SJSA1 (cell line): ENCODE measurements around the gene RNF133. TPM values are rescaled to one million over a fixed set of nuclear protein-coding genes. Genes with fewer than 3 reads are reported as not detected.

Experiments
- DNase-seq, 2 experiments: peaks; one replicate each; pipeline ENCODE4 v3.0.0-alpha.2; 2015 to 2020; ENCODE audit warnings: low spot score in 2 of 2, low read depth in 1 of 2
- H3K27ac ChIP-seq: fragments of 250-450 bp; sonication (Bioruptor Pico); 2 replicates; pipeline ENCODE4 v1.5.1; 2020; ENCODE audit warnings: mild to moderate bottlenecking, moderate library complexity
- H3K27me3 ChIP-seq: fragments of 250-450 bp; sonication (Bioruptor Pico); replicated peaks from 2 replicates; pipeline ENCODE4 v1.5.1; 2020; ENCODE audit warnings: mild to moderate bottlenecking, moderate library complexity
- H3K36me3 ChIP-seq: fragments of 250-450 bp; sonication (Bioruptor Pico); 2 replicates; pipeline ENCODE4 v1.5.1; 2020; ENCODE audit warnings: mild to moderate bottlenecking
- H3K4me1 ChIP-seq: fragments of 250-450 bp; sonication (Bioruptor Pico); replicated peaks from 2 replicates; pipeline ENCODE4 v1.6.1; 2021; ENCODE audit warnings: mild to moderate bottlenecking
- H3K4me3 ChIP-seq: fragments of 250-450 bp; sonication (Bioruptor Pico); 2 replicates; pipeline ENCODE4 v1.5.1; 2020; ENCODE audit warnings: mild to moderate bottlenecking
- H3K9me3 ChIP-seq: fragments of 250-450 bp; sonication (Bioruptor Pico); replicated peaks from 2 replicates; pipeline ENCODE4 v1.5.1; 2020; ENCODE audit warnings: mild to moderate bottlenecking
- total RNA-seq: library from RNA; depleted of rRNA; stranded (reverse); fragments of >200 nt; shearing (Covaris generic); gene quantifications from 2 replicates; pipeline ENCODE4 v1.2.3, GENCODE V29; 2014; rRNA removed

The RNF133 gene
- 0.63 and 1.1 TPM in 2 replicates for total RNA-seq

DNA sequence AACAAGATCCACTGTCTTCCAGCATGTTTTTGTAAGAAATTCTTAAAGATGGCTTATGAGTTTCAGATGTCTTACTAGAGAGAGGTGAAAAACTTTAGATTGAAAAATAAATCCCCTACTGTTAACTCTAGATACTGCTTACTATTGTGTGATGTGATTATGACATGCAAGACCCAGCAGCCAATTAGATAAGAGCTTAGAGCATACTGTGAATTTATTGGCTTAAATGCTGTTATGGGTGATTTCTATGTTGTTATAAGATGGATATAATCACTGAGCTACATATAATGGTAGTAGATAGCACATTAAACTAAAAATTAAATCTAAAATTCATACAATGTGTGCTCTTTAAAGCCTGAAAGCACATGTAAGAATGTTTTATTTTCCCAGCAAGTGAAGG, at the start of gene RNF133:
TSS of gene RNF133 (minus strand) at position 101 of the 400 bp plus-strand sequence. CDS start 199 bp downstream, outside the sequence.
- no peaks in the 10 kb centered on the region for H3K4me1 ChIP-seq

GRCh38 chr7:122748195-122748594, 49.3 kb upstream of the RNF133 start:
- H3K4me3 ChIP-seq, result no peak overlapping the region
- H3K36me3 ChIP-seq, result no peaks in the 10 kb centered on the region
- H3K27ac ChIP-seq, result no peak overlapping the region
- H3K4me1 ChIP-seq, result no peaks in the 10 kb centered on the region
- DNase-seq, result no peak
- no peaks in the 10 kb centered on the region for H3K9me3 ChIP-seq
- no peaks in the 10 kb centered on the region for H3K27me3 ChIP-seq

More for the DNA sequence above, at the start of gene RNF133:
- Histone ChIP-seq H3K4me3 (no peak within 1 kb of the TSS), H3K27me3 (no peaks in the 10 kb centered on the region), H3K36me3 (no peaks in the 10 kb centered on the region), H3K27ac (no peak within 1 kb of the TSS), H3K9me3 (no peaks in the 10 kb centered on the region)
- DNase-seq, result no peak

GRCh38 chr7:122746948-122747347, 48.0 kb upstream of the RNF133 start:
- H3K36me3 ChIP-seq, result no peaks in the 10 kb centered on the region
- no peaks in the 10 kb centered on the region for H3K27me3 ChIP-seq
- no peak for DNase-seq
- no peaks in the 10 kb centered on the region for H3K4me1 ChIP-seq
- H3K27ac ChIP-seq, result no peak overlapping the region
- no peak overlapping the region for H3K4me3 ChIP-seq
- H3K9me3 ChIP-seq, result no peaks in the 10 kb centered on the region

- no peaks in the 10 kb centered on the region for H3K4me1 ChIP-seq
These were observed 44.3 kb upstream of the RNF133 start for GRCh38 chr7:122743211-122743610.

GRCh38 chr7:122738947-122739346, 40.0 kb upstream of the RNF133 start:
- H3K9me3 ChIP-seq, result no peaks in the 10 kb centered on the region
- peaks cover 3% of the 10 kb centered on the region; the same call in 1 of the 2 replicates for H3K27me3 ChIP-seq
- no peaks in the 10 kb centered on the region for H3K36me3 ChIP-seq
- H3K27ac ChIP-seq, result no peak overlapping the region
- no peak overlapping the region for H3K4me3 ChIP-seq
- H3K4me1 ChIP-seq, result no peaks in the 10 kb centered on the region
- no peak for DNase-seq

More at GRCh38 chr7:122743211-122743610, 44.3 kb upstream of the RNF133 start:
- DNase-seq, result no peak
- no peaks in the 10 kb centered on the region for H3K9me3 ChIP-seq
- no peak overlapping the region for H3K4me3 ChIP-seq
- peaks cover 3% of the 10 kb centered on the region; the same call in 1 of the 2 replicates for H3K27me3 ChIP-seq
- H3K27ac ChIP-seq, result no peak overlapping the region
- no peaks in the 10 kb centered on the region for H3K36me3 ChIP-seq

- no peak overlapping the region for H3K4me3 ChIP-seq
- peaks cover 3% of the 10 kb centered on the region; the same call in 1 of the 2 replicates for H3K27me3 ChIP-seq
- no peak for DNase-seq
- H3K4me1 ChIP-seq, result no peaks in the 10 kb centered on the region
- H3K9me3 ChIP-seq, result no peaks in the 10 kb centered on the region
- H3K27ac ChIP-seq, result no peak overlapping the region
- no peaks in the 10 kb centered on the region for H3K36me3 ChIP-seq
These were observed 37.3 kb upstream of the RNF133 start for GRCh38 chr7:122736183-122736582.

- H3K27ac ChIP-seq, result no peak overlapping the region
- no peaks in the 10 kb centered on the region for H3K27me3 ChIP-seq
- no peaks in the 10 kb centered on the region for H3K9me3 ChIP-seq
These were observed 28.8 kb upstream of the RNF133 start for GRCh38 chr7:122727759-122728158.

DNA sequence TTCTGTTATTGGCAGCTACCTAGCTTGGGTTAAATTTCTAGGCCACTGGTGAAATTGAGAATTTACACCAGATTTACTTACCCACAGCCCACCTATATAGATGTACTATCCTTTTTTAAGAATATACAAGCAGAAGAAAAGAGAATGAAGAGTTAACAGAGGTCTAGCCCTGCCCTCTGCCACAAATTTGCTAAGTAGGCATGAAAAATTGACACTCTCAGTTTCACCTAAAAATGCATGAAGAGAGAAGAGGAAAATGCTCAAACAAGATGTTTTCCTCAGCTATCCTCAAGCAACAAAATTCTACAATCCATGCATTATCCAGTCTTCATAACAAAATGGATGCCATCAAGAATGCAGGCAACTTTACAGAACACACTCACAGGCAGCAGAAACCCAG, 28.4 kb upstream of the RNF133 start:
- H3K27me3 ChIP-seq, result no peaks in the 10 kb centered on the region
- H3K36me3 ChIP-seq, result no peaks in the 10 kb centered on the region
- DNase-seq, result no peak
- H3K9me3 ChIP-seq, result no peaks in the 10 kb centered on the region
- H3K4me1 ChIP-seq, result no peaks in the 10 kb centered on the region
- no peak overlapping the region for H3K27ac ChIP-seq
- H3K4me3 ChIP-seq, result no peak overlapping the region

More at GRCh38 chr7:122727759-122728158, 28.8 kb upstream of the RNF133 start:
- Histone ChIP-seq H3K4me1 (no peaks in the 10 kb centered on the region), H3K4me3 (no peak overlapping the region), H3K36me3 (no peaks in the 10 kb centered on the region)
- DNase-seq, result no peak

DNA sequence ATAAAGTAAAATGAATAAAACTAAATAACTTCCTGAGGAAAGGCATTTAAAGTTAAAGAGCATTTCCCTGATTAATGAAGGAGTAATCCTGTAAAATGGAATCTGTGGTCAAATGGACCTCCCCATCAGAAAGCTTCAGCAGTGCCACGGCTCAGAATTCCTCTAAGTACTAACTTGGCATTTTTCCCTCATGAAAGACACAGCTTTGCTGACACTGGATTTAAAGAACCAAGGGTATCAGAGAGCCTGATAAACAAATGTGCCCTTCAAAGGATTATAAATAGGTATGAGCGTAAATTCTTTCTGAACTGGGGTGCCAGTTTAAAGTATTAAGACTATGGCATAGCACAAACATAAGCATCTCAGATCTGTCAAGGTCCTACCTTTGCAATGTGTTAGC, 28.0 kb upstream of the RNF133 start:
- H3K4me1 ChIP-seq, result no peaks in the 10 kb centered on the region
- no peak for DNase-seq

DNA sequence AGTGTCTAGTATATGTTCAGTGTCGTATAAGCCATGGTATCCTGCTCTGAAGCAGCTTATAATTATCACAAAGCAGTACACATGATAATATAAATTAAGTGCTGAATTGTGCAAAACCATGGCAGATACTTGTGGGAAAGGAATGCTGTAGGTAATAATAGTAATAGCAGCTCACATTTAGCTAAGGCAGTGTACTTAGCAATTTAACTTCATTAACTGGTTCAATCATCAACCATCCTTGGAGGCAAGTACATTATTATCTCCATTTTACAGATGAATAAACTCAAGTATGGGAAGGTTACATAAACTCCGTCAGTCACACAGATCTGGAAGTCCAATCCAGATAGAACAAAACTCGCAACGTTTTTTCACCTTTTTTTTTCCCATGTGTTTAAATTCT, 25.4 kb upstream of the RNF133 start:
- Histone ChIP-seq H3K9me3 (no peaks in the 10 kb centered on the region), H3K27ac (no peak overlapping the region)
- DNase-seq, result no peak

More for the DNA sequence above, 28.0 kb upstream of the RNF133 start:
- Histone ChIP-seq H3K27ac (no peak overlapping the region), H3K27me3 (no peaks in the 10 kb centered on the region), H3K4me3 (no peak overlapping the region), H3K9me3 (no peaks in the 10 kb centered on the region), H3K36me3 (no peaks in the 10 kb centered on the region)

DNA sequence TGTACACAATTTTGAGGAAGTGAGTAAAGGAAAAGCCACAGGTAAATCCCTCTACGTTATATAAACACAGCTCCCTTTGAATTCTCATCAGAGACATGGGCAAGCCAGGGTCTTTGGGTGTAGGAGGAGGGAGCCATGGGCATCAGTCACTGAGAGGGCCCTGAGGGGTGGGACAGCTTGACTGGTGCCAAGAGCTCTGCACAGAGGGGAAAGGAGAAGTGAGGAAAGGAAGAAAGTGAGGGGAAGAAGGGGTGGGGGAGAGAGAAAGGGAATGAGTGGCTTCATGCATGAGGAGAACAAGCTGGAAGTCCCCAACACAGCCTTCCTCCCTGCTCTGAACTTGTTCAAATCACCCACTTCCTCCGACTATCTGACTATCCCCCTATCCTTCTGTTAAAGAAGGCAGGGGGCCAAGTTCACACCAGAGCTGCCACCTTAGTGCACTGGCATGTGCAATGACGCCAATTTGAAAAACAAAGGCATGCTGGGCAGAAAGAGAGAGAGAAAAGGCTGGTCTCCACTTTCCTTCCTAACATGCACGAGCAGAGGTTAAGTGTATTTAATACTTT, 20.2 kb upstream of the RNF133 start:
- no peaks in the 10 kb centered on the region for H3K27me3 ChIP-seq
- H3K36me3 ChIP-seq, result no peaks in the 10 kb centered on the region
- no peak overlapping the region for H3K27ac ChIP-seq
- H3K4me3 ChIP-seq, result no peak overlapping the region
- no peaks in the 10 kb centered on the region for H3K4me1 ChIP-seq
- no peaks in the 10 kb centered on the region for H3K9me3 ChIP-seq
- no peak for DNase-seq

More for the DNA sequence above, 25.4 kb upstream of the RNF133 start:
- no peaks in the 10 kb centered on the region for H3K36me3 ChIP-seq
- H3K27me3 ChIP-seq, result no peaks in the 10 kb centered on the region
- no peaks in the 10 kb centered on the region for H3K4me1 ChIP-seq
- no peak overlapping the region for H3K4me3 ChIP-seq

- Histone ChIP-seq H3K9me3 (no peaks in the 10 kb centered on the region), H3K36me3 (no peaks in the 10 kb centered on the region), H3K4me1 (no peaks in the 10 kb centered on the region), H3K27ac (no peak overlapping the region), H3K4me3 (no peak overlapping the region), H3K27me3 (no peaks in the 10 kb centered on the region; the same call in 1 of the 2 replicates)
- no peak for DNase-seq
These were observed 18.6 kb upstream of the RNF133 start for GRCh38 chr7:122717356-122718089.

DNA sequence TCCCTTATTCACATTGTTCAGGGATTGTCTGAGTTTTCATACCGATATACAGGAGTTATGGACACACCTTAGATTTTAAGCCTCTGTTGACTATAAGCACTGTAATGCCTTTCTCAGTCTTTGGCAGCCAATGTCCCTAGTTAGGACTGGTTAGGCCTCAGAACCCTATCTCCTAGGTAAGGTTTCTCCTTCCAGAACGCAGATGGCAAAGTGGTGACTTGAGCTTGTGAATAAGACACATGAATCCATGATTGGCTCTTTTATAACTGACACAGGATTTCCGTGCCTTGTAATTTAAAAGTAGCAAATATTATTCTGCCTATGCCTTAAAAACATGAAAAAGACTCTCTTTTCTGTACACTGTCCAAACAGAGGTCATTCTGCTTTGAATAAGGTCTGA, 16.3 kb upstream of the RNF133 start:
- no peak for DNase-seq
- H3K27me3 ChIP-seq, result no peaks in the 10 kb centered on the region; the same call in 1 of the 2 replicates
- no peaks in the 10 kb centered on the region for H3K9me3 ChIP-seq
- no peaks in the 10 kb centered on the region for H3K4me1 ChIP-seq
- H3K36me3 ChIP-seq, result no peaks in the 10 kb centered on the region
- no peak overlapping the region for H3K27ac ChIP-seq
- H3K4me3 ChIP-seq, result no peak overlapping the region

- Histone ChIP-seq H3K9me3 (no peaks in the 10 kb centered on the region), H3K36me3 (no peaks in the 10 kb centered on the region), H3K27ac (no peak overlapping the region), H3K27me3 (no peaks in the 10 kb centered on the region; the same call in 1 of the 2 replicates), H3K4me3 (no peak overlapping the region), H3K4me1 (no peaks in the 10 kb centered on the region)
- no peak for DNase-seq
These were observed 12.0 kb upstream of the RNF133 start for GRCh38 chr7:122710916-122711315.
